ENCODE measurements around the gene EIF1B. TPM values are rescaled to one million over a fixed set of nuclear protein-coding genes. Genes with fewer than 3 reads are reported as not detected.

EIF1B gene
- total RNA-seq, result 12.4 and 13.3 TPM in 2 replicates

GRCh38 chr3:40309418-40309924 is at the start of gene EIF1B:
EIF1B (plus strand) TSS chr3:40309707; CDS start chr3:40309942, 235 bp downstream.

Other genes with a start within 250 kb of the EIF1B start
- gene ENTPD3, start 77.5 kb downstream of the EIF1B start, total RNA-seq, result under 0.01 and 0.25 TPM in 2 replicates
- 277 and 295 TPM in 2 replicates for gene RPL14, start 147.6 kb downstream of the EIF1B start, total RNA-seq
- 3.5 and 3.6 TPM in 2 replicates for gene ZNF619, start 167.4 kb downstream of the EIF1B start, total RNA-seq
- 1.8 and 3.3 TPM in 2 replicates for gene ZNF620, start 196.3 kb downstream of the EIF1B start, total RNA-seq
- gene ZNF621, start 215.3 kb downstream of the EIF1B start, total RNA-seq, result 5.9 and 10.3 TPM in 2 replicates